ENCODE measurements around the gene ZNF646. TPM values are rescaled to one million over a fixed set of nuclear protein-coding genes. Genes with fewer than 3 reads are reported as not detected.

Gene ZNF646
- polyA plus RNA-seq, 3 donors, result 0.46 to 6.5 (median 3.0) TPM

- no peak overlapping the region for H2AFZ ChIP-seq (ENCODE audit: insufficient read depth, low read depth, low read length, poor library complexity, severe bottlenecking)
- H3K4me1 ChIP-seq (ENCODE audit: control insufficient read depth in 1 of 2, insufficient read depth in 2 of 2, low read length in 2 of 2), result peaks cover 0 to 5% of the 10 kb centered on the region in 2 donors
- no peak overlapping the region for H3K27ac ChIP-seq (ENCODE audit: low read depth in 1 of 2, low read length in 2 of 2)
- DNase-seq, result no peak
- H3K4me2 ChIP-seq (replicated peaks; ENCODE audit: extremely low read depth, low read length, poor library complexity, severe bottlenecking), result no peak overlapping the region
- H3K4me3 Mint-ChIP-seq, result no peak overlapping the region
- peaks cover 0 to 3% (median 0%) of the 10 kb centered on the region in 7 donors for H3K9me3 Mint-ChIP-seq
- H3K9me3 ChIP-seq (replicated peaks in 1 of 2; ENCODE audit: control insufficient read depth in 1 of 2, insufficient read depth in 1 of 2, low read length in 2 of 2), result no peaks in the 10 kb centered on the region
- H3K9ac ChIP-seq (ENCODE audit: insufficient read depth, low read length, poor library complexity, severe bottlenecking), result no peak overlapping the region
- no peak overlapping the region for H3K27ac Mint-ChIP-seq
- intact Hi-C loops (cut with micrococcal nuclease), result no loop called here
- H3K4me1 Mint-ChIP-seq, result peaks cover 14% of the 10 kb centered on the region
- H3K27me3 ChIP-seq (ENCODE audit: control insufficient read depth in 2 of 2, insufficient read depth in 2 of 2, low read length in 2 of 2), result no peaks in the 10 kb centered on the region
- H3K27me3 Mint-ChIP-seq (ENCODE audit: low read depth in 3 of 3), result peaks cover 0 to 5% (median 1%) of the 10 kb centered on the region in 3 donors
- WGBS (ENCODE audit: insufficient coverage), result 97% methylated on average over 52 of the region's 54 CpGs
- H3K79me2 ChIP-seq (ENCODE audit: insufficient read depth, low read length), result peaks cover 18% of the 10 kb centered on the region
- peaks cover 43 to 79% of the 10 kb centered on the region in 2 donors for H3K36me3 Mint-ChIP-seq
- TF ChIP-seq CTCF (IDR thresholded peaks at IDR 0.05), result no peak
- no peak overlapping the region for H3K4me3 ChIP-seq (replicated peaks in 1 of 3; ENCODE audit: low read depth in 2 of 3, low read length in 3 of 3)
- H3K36me3 ChIP-seq (replicated peaks in 1 of 2; ENCODE audit: control insufficient read depth in 1 of 2, insufficient read depth in 2 of 2, low read length in 2 of 2), result peaks cover 25 to 46% of the 10 kb centered on the region in 2 donors
- peaks cover 15% of the 10 kb centered on the region for H4K20me1 ChIP-seq (ENCODE audit: insufficient read depth, low read length)
Measured at GRCh38 chr16:31061813-31062440, 12.3 kb upstream of the ZNF646 start.

DNA sequence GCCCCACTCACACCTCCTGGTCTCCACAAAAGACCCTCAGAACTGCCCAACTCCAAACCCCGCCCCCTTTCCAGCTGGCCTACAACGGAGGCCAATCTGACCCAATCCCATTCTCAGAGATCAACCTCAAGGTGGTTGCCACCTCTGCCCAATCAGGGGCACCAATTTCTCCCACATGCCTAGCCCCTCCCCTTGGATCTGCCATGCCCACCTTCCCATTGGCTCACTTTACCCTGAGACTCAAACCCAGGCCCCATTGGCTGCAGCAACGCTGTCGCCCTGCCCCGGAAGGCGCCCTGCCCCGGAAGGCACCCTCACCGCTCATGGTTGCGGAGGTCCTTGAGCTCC is 10.8 kb upstream of the ZNF646 start:
- no peak overlapping the region for H3K4me2 ChIP-seq (replicated peaks; ENCODE audit: extremely low read depth, low read length, poor library complexity, severe bottlenecking)
- no peaks in the 10 kb centered on the region for H3K9me3 ChIP-seq (replicated peaks in 1 of 2; ENCODE audit: control insufficient read depth in 1 of 2, insufficient read depth in 1 of 2, low read length in 2 of 2)
- Mint-ChIP-seq H3K27ac (peak overlapping the region in 3 of 7 donors; percentile 10 to 57 (median 55)), H3K27me3 (ENCODE audit: low read depth in 3 of 3) (peaks cover 0 to 5% (median 1%) of the 10 kb centered on the region in 3 donors), H3K4me3 (no peak overlapping the region), H3K36me3 (peaks cover 39 to 68% of the 10 kb centered on the region in 2 donors), H3K9me3 (peaks cover 0 to 3% (median 0%) of the 10 kb centered on the region in 7 donors), H3K4me1 (peaks cover 15% of the 10 kb centered on the region)
- H3K4me1 ChIP-seq (ENCODE audit: control insufficient read depth in 1 of 2, insufficient read depth in 2 of 2, low read length in 2 of 2), result peaks cover 0 to 5% of the 10 kb centered on the region in 2 donors
- 94% methylated on average over 9 of the region's 9 CpGs for WGBS (ENCODE audit: insufficient coverage)
- peaks cover 28% of the 10 kb centered on the region for H3K79me2 ChIP-seq (ENCODE audit: insufficient read depth, low read length)
- TF ChIP-seq CTCF (IDR thresholded peaks at IDR 0.05), result no peak
- no peak overlapping the region for H3K9ac ChIP-seq (ENCODE audit: insufficient read depth, low read length, poor library complexity, severe bottlenecking)
- H3K36me3 ChIP-seq (replicated peaks in 1 of 2; ENCODE audit: control insufficient read depth in 1 of 2, insufficient read depth in 2 of 2, low read length in 2 of 2), result peaks cover 25 to 44% of the 10 kb centered on the region in 2 donors
- H2AFZ ChIP-seq (ENCODE audit: insufficient read depth, low read depth, low read length, poor library complexity, severe bottlenecking), result no peak overlapping the region
- DNase-seq, result no peak
- H3K4me3 ChIP-seq (replicated peaks in 1 of 3; ENCODE audit: low read depth in 2 of 3, low read length in 3 of 3), result no peak overlapping the region
- no peaks in the 10 kb centered on the region for H3K27me3 ChIP-seq (ENCODE audit: control insufficient read depth in 2 of 2, insufficient read depth in 2 of 2, low read length in 2 of 2)
- peaks cover 20% of the 10 kb centered on the region for H4K20me1 ChIP-seq (ENCODE audit: insufficient read depth, low read length)
- no peak overlapping the region for H3K27ac ChIP-seq (ENCODE audit: low read depth in 1 of 2, low read length in 2 of 2)
- intact Hi-C loops (cut with micrococcal nuclease), result no loop called here
